GM18519 (cell line): Measurements from ENCODE around the gene QRICH2.
"Not testable (repeated sequence)": the region's sequence is repeated elsewhere in the genome, so short reads cannot be mapped to it uniquely, and the experiment has no call there.

Experiments
- ATAC-seq: cut with Tn5 transposase; IDR thresholded peaks from one replicate; pipeline ENCODE4 v1.9.1; 2021; ENCODE audit warnings: mild to moderate bottlenecking, moderate library complexity; ENCODE audit not compliant: unreplicated experiment, low FRiP score

The QRICH2 gene

DNA sequence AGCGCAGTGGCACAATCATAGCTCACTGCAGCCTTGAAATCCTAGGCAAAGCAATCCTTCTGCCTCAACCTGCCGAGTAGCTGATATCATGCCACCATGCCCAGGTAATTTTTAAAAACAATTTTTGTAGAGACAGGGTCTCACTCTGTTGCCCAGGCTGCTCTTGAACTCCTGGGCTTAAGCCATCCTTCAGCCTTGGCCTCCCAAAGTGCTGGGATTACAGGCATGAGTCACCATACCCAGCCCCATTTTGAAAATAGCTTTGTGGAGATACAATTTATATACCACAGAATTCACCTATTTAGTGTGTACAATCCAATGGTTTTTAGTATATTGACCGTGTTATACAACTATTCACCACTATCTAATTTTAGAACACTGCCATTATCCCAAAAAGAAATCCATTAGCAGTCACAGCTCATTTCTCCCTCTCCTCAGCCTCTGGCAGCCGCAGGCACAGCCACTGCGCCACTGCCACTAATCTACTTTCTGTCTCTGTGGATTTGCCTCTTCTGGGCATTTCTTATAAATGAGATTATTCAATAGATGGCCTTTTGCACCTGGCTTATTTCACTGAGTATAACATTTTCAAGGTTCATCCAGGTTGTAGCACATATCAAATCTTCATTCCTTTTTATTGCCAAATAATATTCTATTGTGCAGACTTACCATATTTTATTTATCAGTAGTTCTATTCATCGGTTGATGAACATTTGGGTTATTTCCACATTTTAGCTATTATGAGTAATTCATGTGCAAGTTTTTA, 74.3 kb downstream of the QRICH2 start:
- ATAC-seq = no peak

DNA sequence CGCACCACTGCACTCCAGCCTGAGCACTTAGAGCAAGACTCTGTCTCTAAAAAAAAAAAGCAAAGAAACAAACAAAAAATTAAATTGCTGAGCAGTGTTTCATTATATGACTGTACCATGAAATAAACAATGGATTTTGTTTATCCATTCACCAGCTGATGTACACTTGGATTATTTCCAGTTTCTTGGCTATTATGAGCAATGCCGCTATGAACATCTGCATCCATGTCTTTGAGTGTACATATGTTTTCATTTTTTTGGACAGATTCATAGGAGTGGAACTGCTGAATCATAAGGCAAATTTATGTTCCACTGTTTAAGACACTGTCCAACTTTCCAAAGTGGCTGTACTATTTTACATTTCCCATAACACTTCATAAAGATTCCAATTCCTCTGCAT, 75.7 kb downstream of the QRICH2 start:
- no peak for ATAC-seq

DNA sequence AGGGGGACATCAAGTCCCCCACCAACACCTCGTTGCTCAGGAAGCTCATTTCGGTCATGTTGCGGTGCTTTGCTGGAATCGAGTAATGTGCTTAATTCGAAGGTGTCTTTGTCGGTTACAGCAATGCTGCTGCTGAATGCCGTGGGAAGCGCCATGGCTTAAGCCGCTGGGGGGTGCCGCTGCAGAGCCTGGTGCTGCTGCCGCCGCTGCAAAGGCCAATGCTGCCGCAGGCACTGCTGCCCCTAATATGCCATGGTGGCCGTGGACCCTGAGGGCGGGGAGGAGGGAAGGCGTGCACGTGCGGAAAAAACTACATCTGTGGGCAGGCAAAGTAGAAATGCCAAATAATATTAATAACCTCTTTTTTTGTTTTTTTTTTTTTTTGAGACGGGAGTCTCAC, 81.3 kb downstream of the QRICH2 start:
- not testable (repeated sequence) for ATAC-seq

DNA sequence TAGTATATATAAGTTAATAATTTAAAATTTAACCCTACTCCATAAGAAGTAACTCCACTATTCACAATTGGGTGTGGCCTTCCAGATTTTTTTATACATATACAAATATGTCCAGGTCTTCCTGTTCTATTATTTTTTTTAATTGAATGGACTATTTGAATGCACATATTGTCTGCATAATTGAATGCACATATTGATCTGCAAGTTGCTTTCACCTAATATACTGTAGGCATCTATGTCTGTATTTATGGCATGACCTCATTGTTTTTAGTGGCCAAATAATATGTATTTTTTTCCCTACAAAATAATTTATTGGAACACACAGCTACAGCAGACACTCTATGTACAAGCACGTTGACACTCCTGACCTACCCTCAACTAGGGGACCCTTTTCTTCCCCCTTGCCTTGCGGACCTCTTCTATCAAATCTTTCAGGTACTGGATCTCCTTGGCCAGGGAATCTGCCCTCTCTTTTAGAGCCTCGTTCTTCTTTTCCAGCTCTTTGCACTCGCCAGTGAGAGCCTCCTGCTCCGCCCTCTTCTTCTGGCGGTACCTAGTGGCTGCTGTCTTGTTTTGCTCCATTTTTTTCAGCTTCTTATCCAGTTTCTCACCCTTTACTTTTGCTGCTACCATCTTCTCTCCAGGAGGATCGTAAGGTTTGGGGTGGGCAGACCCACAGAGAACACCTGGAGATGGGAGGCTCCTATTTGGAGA, 82.5 kb downstream of the QRICH2 start:
- not testable (repeated sequence) for ATAC-seq
